C4-2B (cell line): ENCODE results near the gene KAZALD1.

Experiments used
- ZFX ChIP-seq: fragments of 450-650 bp; IDR thresholded peaks from 2 replicates; pipeline ENCODE4 v1.6.1; 2017
- TF ChIP-seq, protein P1 (sequence below): fragments of 450-650 bp; conservative IDR thresholded peaks from 2 replicates; pipeline ENCODE4 v1.5.1; 2017; ENCODE audit warnings: mild to moderate bottlenecking

DNA sequence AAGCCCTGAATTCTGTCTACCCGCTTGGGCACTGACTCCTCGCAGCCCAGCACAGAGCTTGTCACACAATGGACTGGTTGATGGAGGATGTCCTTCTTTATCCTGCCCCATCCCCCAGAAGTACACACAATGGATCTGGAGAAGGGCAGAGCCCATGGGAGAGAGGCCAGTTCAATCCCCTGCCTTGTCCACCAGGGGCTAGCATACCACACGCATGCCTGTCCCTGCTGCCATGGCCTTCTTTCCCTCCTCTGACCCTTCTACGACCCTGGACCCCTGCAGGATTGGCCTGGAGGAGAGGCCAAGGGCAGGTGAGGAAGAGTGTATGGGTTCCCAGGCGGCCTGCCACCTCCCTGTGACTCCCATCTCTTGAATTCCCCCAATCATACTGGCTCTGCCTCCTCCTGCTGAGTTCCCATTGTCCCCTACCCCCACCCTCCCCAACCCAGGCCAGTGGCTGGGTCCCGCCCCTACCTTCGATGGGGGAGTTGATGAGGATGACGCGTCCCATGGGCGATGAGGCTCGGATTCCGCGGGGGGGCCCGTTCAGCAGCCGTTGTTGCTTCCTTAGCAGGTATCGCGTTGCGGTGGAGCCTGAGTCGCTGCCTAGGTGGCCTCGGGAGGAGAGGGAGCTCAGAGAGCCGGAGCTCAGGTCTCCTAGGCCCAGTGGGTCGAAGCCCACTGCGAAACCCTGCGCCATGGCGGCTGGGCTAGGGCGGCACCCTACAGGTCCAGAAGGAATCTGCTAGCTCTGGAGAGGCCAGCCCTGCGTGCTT lies 32.1 kb upstream of the KAZALD1 start:
- TF ChIP-seq ZFX, result no peak
- TF ChIP-seq, protein P1, sequence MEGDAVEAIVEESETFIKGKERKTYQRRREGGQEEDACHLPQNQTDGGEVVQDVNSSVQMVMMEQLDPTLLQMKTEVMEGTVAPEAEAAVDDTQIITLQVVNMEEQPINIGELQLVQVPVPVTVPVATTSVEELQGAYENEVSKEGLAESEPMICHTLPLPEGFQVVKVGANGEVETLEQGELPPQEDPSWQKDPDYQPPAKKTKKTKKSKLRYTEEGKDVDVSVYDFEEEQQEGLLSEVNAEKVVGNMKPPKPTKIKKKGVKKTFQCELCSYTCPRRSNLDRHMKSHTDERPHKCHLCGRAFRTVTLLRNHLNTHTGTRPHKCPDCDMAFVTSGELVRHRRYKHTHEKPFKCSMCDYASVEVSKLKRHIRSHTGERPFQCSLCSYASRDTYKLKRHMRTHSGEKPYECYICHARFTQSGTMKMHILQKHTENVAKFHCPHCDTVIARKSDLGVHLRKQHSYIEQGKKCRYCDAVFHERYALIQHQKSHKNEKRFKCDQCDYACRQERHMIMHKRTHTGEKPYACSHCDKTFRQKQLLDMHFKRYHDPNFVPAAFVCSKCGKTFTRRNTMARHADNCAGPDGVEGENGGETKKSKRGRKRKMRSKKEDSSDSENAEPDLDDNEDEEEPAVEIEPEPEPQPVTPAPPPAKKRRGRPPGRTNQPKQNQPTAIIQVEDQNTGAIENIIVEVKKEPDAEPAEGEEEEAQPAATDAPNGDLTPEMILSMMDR, result no peak
